HL-60 (cell line): ENCODE data around the gene AK1.
A peak's percentile ranks its signal among the peaks of the same experiment; 100 is the strongest.

Source experiments
- DNase-seq, 2 experiments: peaks; one replicate each; pipeline ENCODE4 v3.0.0-alpha.2; 2010 to 2020; ENCODE audit warnings: low read depth in 1 of 2, low spot score in 1 of 2
- H3K27ac ChIP-seq: fragments of 250-450 bp; sonication (Bioruptor Pico); replicated peaks from 2 replicates; pipeline ENCODE4 v1.5.1; 2020; ENCODE audit warnings: mild to moderate bottlenecking, moderate library complexity
- H3K27me3 ChIP-seq: fragments of 250-450 bp; sonication (Bioruptor Pico); 2 replicates; pipeline ENCODE4 v1.5.1; 2021; ENCODE audit warnings: mild to moderate bottlenecking, moderate library complexity; ENCODE audit not compliant: insufficient read depth, poor library complexity, severe bottlenecking
- H3K4me3 ChIP-seq: replicated peaks from 2 replicates; pipeline ENCODE4 v1.5.1; 2011; ENCODE audit warnings: mild to moderate bottlenecking, control low read depth, low read length; ENCODE audit not compliant: insufficient read depth
- CTCF ChIP-seq: IDR thresholded peaks from one replicate; pipeline ENCODE4 v1.5.1; 2011; ENCODE audit warnings: low read length, control low read depth, inconsistent platforms; ENCODE audit not compliant: insufficient read depth
- GABPA ChIP-seq: IDR thresholded peaks from 2 replicates; pipeline ENCODE4 v1.6.1; 2012; ENCODE audit warnings: low read depth
- POLR2AphosphoS5 ChIP-seq: IDR thresholded peaks from 2 replicates; pipeline ENCODE4 v1.6.1; 2012; ENCODE audit warnings: low read depth
- REST ChIP-seq: IDR thresholded peaks from 2 replicates; pipeline ENCODE4 v1.6.1; 2012; ENCODE audit warnings: low read depth; ENCODE audit not compliant: insufficient replicate concordance
- SPI1 ChIP-seq: IDR thresholded peaks from 2 replicates; pipeline ENCODE4 v1.6.1; 2012; ENCODE audit warnings: low read depth, mild to moderate bottlenecking, borderline replicate concordance

Gene AK1

GRCh38 chr9:127853312-127854183, 23.9 kb downstream of the AK1 start:
- peak; percentile 38 to 49 for DNase-seq
- H3K27ac ChIP-seq, result peak overlapping the region; percentile 71
- TF ChIP-seq REST (no peak), CTCF (no peak), GABPA (no peak), SPI1 (peak; percentile 36; the same call in 1 of the 2 replicates), POLR2AphosphoS5 (no peak)
- H3K27me3 ChIP-seq, result no peaks in the 10 kb centered on the region
- peak overlapping the region; percentile 83 for H3K4me3 ChIP-seq

GRCh38 chr9:127852829-127853228, 24.6 kb downstream of the AK1 start:
- no peaks in the 10 kb centered on the region for H3K27me3 ChIP-seq
- H3K4me3 ChIP-seq, result peak overlapping the region; percentile 83
- no peak for DNase-seq
- no peak overlapping the region; the same call in 1 of the 2 replicates for H3K27ac ChIP-seq
- TF ChIP-seq SPI1 (no peak), GABPA (no peak), REST (no peak), CTCF (no peak), POLR2AphosphoS5 (no peak)

GRCh38 chr9:127850286-127850830, 27.1 kb downstream of the AK1 start:
- Histone ChIP-seq H3K27me3 (no peaks in the 10 kb centered on the region), H3K27ac (no peak overlapping the region), H3K4me3 (no peak overlapping the region)
- TF ChIP-seq CTCF (no peak), REST (no peak), POLR2AphosphoS5 (no peak), SPI1 (no peak), GABPA (no peak)
- no peak for DNase-seq
